Fibroblast of villous mesenchyme (primary cell): ENCODE measurements around the gene HOMER2. TPM values are rescaled to one million over a fixed set of nuclear protein-coding genes. Genes with fewer than 3 reads are reported as not detected.

Experiments
- DNase-seq: peaks from one replicate; pipeline ENCODE4 v3.0.0-alpha.2; 2010; ENCODE audit warnings: low read depth
- H3K4me3 ChIP-seq: 2 replicates; pipeline ENCODE4 v1.5.1; 2011; ENCODE audit warnings: low read depth, mild to moderate bottlenecking, low read length
- total RNA-seq: library from RNA; depleted of rRNA; stranded (reverse); fragments of >200 nt; gene quantifications from 2 replicates; pipeline ENCODE4 v1.2.3, GENCODE V29; 2012
- TF ChIP-seq, protein P1 (sequence below): IDR thresholded peaks from 2 replicates; pipeline ENCODE4 v1.5.1; 2012; ENCODE audit warnings: low read depth, mild to moderate bottlenecking, low read length; ENCODE audit not compliant: insufficient read depth

HOMER2 gene
- total RNA-seq, 1 donor, result 1.3 TPM

- no peak for DNase-seq
- TF ChIP-seq, protein P1, sequence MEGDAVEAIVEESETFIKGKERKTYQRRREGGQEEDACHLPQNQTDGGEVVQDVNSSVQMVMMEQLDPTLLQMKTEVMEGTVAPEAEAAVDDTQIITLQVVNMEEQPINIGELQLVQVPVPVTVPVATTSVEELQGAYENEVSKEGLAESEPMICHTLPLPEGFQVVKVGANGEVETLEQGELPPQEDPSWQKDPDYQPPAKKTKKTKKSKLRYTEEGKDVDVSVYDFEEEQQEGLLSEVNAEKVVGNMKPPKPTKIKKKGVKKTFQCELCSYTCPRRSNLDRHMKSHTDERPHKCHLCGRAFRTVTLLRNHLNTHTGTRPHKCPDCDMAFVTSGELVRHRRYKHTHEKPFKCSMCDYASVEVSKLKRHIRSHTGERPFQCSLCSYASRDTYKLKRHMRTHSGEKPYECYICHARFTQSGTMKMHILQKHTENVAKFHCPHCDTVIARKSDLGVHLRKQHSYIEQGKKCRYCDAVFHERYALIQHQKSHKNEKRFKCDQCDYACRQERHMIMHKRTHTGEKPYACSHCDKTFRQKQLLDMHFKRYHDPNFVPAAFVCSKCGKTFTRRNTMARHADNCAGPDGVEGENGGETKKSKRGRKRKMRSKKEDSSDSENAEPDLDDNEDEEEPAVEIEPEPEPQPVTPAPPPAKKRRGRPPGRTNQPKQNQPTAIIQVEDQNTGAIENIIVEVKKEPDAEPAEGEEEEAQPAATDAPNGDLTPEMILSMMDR, result no peak
- no peak overlapping the region for H3K4me3 ChIP-seq
Observed at GRCh38 chr15:82855286-82856100, 97.0 kb downstream of the HOMER2 start.

GRCh38 chr15:82854554-82854953, 98.0 kb downstream of the HOMER2 start:
- TF ChIP-seq, protein P1, result no peak
- H3K4me3 ChIP-seq, result no peak overlapping the region
- no peak for DNase-seq

GRCh38 chr15:82852941-82853561, 99.5 kb downstream of the HOMER2 start:
- TF ChIP-seq, protein P1, result no peak
- DNase-seq, result no peak
- no peak overlapping the region for H3K4me3 ChIP-seq

- H3K4me3 ChIP-seq, result no peak overlapping the region
- DNase-seq, result no peak
- TF ChIP-seq, protein P1, result no peak
Observed at GRCh38 chr15:82851981-82852511, 100.5 kb downstream of the HOMER2 start.

GRCh38 chr15:82851306-82851850, 101.1 kb downstream of the HOMER2 start:
- TF ChIP-seq, protein P1, result no peak
- no peak overlapping the region for H3K4me3 ChIP-seq
- DNase-seq, result no peak

DNA sequence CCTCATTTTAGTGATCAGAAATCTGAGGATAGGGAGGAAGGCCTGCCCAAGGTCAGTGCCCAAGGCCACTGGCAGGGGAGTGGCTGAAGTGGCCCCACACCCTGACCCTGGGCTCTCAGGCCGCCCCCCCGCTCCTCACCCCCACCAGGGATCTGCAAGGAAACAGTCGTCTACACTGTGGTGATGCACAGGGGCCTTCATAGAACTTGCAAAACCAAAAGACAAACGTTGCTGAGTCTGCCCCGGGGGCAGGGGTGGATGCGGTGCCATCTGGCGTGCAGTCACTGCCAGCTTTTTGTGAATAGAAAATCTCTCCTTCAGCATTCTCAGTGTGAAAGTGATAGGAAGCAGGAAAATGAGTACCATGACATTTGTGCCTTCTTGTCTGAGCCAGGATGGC, 101.8 kb downstream of the HOMER2 start:
- DNase-seq, result no peak
- TF ChIP-seq, protein P1, result no peak
- no peak overlapping the region for H3K4me3 ChIP-seq
